SHP77 treated with DMSO at 0.1 percent for 48 hours (cell line): ENCODE measurements around the gene GABBR2.
A peak's percentile ranks its signal among the peaks of the same experiment; 100 is the strongest.
"Not testable (repeated sequence)": the region's sequence is repeated elsewhere in the genome, so short reads cannot be mapped to it uniquely, and the experiment has no call there.

Source experiments
- DNase-seq: peaks from one replicate; lab custom pipeline; 2025; lab: John Stamatoyannopoulos, UW

Gene GABBR2

DNA sequence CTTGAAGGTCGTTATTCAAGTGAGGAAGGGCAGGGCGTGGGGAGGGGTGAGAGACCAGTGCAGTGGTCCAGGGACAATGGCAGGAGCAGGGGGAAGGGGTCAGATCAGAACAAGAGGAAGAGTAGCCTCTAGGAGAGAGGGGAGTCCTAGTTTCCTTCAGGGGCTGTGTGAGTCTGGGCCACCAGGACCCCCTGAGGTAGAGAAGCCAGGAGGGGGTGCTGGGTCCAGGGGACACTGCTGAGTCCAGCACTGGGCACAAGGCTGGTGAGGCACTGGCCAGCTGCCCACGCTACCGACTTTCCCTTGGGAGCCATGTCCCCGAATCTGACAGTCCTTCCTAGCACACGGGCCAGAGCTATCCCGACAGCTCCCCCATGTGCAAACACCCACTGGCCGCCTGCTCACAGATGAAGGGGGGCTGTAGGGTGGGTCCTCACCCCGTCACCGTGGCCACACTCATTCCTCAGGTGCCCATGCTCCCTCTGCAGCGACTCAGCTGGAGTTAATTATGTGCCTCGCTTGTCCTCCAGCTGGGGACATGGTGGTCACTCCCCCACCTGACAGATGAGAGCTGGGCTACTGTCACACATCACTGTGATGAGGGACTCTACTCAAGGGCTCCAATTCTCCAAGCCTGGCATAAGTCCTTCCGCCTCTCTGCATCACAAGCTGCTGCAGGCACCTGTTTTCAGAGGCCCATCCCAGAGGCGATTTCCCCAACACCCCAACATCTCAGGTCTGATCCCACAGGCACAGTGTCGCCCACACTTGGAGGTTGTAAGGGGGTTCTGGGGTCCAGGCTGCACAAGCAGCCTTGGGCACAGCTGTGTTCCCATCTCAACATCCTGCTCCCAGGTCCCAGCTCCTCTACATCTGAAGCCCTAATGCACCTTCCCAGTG is 115.1 kb downstream of the GABBR2 start:
- no peak for DNase-seq

DNA sequence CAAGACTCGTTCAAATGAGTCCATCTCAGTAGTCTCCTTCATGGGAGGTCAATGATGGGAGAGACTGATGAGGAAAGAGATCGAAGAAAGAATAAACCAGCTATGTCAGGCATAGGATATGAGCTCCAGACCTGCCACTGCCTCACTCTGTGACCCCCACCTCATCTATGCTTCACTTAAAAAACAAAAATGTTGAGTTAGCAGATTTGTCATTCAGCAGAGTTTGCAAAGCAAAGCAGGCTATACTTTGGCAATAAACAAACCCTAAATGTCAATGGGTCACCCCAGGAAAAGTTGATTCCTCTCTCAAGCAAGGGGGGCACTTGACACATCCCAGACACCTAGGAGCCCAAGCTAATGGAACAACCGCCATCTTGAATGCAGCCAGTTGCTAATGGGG is 117.0 kb downstream of the GABBR2 start:
- no peak for DNase-seq

DNA sequence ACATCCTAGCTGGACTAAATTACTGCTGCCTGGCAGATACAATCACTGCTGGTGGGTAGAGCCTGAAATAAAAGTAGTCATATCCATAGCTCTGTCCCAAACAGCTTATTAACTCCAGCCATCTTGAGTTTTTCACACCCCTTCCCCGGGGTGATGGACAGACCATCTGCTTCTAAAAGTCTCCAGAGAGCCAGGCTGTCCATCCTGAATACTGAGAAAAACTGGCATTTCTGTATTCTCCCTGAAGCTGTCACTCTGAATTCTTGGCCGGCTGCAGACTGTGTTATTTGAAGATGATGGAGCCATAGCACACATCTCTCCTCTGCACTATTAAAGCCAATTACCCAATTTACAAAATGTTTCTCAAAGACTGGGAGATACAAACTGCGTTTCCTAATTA is 118.6 kb downstream of the GABBR2 start:
- DNase-seq: no peak

DNA sequence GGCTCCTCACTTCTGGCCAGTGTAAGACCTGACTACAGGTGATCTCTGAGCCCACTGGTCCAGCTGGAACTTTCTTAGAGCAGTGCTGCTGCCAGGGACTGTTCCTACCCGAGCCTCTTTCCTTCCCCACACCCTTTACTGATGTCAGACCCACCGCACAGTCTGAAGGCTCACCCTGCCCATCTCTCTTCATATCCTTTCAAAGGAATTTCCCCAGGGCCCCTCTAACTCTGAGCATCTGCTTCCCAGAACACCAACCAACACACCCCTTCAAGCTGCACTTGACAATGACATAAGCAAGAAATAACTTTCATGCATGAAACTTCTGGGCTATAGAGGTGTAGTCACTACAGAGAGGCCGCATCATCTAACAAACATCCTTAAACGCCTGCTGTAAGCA is 119.6 kb downstream of the GABBR2 start:
- no peak for DNase-seq

DNA sequence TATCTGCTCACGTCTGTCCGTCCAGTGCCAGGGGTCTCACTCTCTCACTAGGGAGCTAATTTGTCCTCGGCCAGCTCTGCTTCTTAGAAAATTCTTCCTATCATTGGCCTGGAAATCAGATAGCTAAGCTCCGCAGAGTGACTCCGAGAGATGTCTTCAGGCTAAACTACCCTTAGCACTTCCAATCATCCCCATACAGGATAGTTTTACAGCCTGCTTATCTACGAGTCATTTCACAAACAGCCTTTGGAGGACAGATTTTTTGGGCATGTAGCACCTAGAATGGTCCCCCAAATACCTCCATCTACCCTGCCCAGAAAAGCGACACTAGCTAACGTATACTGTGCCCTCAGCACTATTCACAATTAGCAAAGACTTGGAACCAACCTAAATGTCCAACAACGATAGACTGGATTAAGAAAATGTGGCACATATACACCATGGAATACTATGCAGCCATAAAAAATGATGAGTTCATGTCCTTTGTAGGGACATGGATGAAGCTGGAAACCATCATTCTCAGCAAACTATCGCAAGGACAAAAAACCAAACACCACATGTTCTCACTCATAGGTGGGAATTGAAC is 123.8 kb downstream of the GABBR2 start:
- DNase-seq: not testable (repeated sequence)

DNA sequence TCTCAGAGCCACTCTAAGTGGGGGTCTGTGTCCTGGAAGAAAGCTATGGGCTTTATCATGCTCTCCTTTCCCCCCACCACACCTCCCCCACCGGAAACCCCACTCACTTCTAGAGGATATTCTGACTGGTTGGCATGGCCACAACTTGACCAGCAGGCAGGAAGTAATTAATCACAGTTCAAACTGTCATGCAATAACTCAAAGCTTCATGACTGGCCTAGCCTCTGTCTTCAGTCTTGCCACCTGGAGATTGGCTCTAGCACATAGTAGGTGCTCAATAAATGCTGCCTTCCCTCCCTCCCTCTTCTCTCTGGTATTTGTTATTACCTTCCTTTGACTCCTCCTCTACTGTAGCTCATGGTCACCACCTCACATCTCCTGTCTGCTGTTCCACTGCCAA is 124.7 kb downstream of the GABBR2 start:
- no peak for DNase-seq

DNA sequence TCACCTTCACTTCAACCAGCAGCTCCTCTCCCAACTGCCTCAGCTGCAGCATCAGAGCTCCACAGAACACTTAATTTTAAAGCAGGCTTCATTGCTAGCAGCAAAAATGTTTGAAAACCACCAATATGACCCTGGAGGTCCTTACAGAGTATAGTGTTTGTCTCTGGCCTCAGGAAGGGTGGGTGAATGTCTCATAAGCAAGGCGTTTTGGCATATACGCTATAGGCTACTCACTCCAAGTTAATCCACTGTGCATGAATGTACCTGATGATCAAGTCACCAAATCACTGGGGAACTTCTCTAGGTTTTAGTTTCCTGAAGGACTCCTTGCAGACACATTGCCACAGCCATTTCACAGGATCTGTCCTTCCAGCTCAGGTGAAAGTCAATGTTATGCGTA is 125.3 kb downstream of the GABBR2 start:
- no peak for DNase-seq

DNA sequence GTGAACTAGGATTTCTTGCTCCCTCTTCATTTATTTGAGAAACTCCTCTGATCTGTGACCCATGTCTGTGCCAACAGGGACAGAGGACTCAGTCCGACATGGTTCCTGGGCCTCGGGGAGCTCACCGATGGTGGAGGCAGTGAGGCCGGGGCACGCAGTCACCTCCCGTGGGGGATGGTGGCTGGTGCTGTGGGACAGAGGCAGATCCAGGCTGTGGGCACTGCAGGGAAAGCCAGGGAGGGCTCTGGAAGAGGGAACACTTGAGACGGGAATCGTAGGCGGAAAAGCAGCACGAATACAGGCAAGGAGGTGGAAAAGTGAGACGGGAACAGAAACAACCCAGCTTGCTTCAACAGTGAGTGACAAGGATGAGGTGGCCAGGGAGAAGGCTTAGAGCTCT is 127.8 kb downstream of the GABBR2 start:
- no peak for DNase-seq

DNA sequence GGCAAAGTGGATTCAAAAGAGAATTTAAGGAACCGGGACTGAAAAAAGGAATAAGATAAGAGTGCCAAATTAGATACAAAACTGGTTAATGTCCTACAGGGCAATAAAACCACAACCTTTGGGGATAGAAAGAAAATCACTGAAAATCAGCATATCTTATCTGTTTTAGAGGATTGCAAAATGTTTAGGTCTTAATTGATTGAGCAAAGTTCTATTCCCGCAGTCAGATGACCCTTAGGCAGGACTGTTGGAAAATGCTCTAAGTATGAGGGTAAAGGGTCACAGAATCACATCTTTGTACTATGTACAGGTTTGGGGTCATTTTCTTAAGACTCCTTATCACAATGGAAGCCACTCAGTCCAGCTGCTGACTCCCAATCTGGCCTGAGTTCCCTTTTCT is 129.0 kb downstream of the GABBR2 start:
- DNase-seq: no peak

DNA sequence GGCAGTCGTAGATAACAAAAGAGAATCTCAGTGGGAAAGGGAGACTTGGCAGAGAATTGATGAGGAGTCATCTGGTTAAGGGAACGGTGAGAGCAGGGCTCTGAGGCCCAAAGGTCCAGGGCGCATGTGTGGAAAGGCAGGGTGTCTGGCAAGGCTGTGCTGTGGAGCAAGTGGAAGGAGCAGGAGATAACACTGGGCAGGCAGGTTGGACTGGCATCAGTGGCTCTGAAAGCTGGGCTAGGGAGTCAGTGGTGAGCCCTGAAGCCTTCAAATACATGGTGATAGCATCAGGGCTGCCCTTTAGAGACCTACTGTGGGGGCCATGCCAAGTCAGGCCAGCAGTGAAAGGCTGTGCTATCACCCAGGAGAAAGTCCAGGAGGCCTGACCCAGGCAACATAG is 131.3 kb downstream of the GABBR2 start:
- DNase-seq: no peak

DNA sequence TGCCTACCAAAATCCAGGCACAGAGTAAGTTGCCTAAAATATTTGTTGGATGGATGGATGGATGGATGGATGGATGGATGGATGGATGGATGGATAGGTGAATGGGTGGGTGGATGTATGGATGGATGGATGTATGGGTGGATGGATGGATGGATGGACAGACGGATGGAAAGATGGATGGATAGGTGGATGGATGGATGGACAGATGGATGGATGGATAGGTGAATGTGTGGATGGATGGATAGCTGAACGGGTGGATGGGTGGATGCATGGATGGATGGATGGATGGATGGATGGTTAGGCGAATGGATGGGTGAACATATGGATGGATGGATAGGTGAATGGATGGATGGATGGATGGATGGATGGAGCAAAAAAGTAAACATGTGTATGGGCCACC is 131.9 kb downstream of the GABBR2 start:
- DNase-seq: no peak

DNA sequence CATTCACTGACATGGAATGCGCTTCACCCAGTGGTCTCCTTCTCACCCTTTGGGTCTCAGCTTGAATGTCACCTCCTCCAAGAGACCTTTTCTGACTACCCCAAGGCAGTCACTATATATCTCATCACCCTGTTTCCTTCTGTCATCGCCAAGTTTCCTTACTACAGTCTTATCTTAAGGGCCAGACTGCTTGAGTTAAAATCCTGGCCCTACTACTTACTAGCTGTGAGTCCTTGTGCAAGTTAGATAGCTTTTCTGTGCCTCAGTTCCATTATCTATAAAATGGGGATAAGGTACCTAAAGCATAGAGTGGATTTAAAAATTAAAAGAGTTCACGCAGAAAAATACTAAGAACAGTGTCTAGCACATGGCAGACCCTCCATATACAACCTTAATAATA is 132.4 kb downstream of the GABBR2 start:
- no peak for DNase-seq

DNA sequence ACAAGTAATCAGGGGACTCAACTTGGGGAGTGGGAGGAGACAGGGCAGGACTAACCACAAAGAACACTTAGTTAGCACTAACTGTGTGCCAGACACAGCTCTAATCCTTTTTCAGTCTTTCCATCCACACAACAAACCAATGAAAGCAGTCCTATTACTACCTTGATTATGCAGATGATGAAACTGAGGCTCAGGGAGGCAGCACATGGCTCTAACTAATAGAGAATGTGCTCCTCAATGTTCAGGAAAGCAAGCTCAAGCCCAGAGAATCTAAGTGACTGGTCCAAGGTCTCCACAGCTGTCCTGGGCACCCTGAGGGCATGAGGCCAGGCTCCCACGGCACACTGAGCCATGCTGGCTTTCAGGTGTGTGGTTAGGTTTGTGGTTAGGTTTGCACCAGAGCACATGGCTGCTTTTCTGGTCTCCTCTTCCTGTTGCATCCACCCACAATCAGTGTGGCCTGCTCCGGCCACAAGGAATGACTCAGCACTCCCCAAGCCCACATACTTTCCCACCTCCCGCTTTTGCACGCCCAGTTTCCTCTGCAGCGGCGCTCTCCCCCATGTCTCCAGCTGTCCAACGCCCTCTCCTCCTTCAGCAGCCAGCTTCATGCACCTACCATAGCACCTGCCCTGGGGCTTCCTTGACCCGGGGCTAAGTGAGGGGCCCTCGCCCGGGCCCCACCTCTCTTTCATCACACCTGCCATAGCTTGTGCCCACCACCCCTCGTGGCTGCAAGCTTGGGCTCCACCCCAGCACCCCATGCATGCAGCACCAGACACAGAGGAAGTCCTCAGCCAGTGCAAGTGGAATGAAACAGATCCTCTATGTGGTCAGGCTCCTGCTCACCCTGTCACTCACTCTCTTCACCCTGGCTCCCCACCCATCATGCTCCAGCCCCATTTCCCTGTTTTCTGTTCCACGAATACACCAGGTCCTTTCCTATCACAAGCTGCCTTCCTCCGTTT is 133.1 kb downstream of the GABBR2 start:
- DNase-seq: no peak

DNA sequence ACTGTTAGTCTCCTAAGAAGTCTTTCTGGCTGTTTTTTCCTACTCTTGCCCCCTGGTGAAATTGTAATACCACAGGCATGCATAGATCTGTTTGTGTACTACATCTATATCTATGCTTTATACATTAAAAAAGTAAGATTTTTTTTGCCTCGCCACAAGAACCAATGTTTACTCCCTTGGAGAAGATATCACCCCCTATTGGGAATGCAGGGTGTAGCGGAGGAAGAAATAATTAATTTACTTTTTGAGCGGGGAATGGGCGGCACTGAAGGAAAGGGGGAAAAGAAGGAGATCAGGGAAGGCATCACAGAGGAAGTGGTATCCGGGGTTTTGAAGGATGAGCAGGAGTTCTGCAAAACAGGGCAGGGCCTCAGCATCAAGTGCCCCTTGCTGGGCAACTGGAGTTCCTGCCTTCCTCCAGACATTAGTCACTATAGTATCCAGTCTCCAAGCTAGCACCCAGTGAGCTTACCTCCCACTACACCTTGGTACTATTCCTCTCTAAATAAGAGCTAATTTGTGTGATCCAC is 134.9 kb downstream of the GABBR2 start:
- DNase-seq: no peak

DNA sequence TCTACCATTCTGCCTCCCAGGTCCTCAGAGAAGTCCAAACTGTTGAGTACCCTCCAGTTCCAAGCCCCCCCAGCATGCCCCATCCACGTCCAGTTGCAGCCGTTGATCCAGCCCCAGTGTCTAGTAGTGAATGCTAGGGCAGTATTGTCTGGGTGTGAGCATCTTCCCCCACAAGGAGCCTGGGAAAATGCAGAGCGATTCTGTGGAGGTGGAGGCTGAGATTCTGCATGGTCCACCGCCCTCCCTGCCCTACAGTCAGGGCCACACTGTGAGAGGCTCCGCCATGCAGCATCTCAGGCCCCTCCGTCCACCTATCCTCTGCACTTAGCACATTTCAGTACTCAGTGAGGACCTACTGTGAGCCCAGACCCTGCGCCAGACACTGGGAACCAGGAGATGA is 135.9 kb downstream of the GABBR2 start:
- DNase-seq: no peak

DNA sequence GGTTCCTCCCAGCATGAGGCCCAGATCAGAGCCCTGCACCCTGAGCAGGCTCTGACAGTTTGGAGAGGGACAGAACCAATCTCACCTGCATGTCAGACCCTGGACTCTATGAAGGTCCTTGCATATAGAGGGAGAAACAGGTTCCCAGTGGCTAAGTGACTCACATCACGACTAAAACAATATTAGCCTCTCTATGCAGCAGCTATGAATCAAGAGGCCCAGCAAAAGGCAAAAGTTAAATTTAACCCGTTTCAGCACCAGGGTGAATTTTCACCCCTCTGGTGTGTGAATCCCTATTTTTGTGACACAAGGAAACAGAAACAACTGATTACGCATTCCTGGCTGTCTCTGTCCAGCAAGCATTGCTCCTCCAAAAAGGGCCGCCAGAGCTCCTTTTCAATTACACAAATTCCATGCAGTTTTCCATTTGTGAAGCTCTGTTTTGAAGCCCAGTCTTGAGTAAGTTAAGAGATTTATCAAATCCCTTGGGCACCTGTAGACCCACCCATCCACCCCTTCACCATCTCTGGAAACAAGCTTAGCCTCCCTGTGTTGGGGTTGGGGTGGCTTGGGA is 136.6 kb downstream of the GABBR2 start:
- DNase-seq: no peak

DNA sequence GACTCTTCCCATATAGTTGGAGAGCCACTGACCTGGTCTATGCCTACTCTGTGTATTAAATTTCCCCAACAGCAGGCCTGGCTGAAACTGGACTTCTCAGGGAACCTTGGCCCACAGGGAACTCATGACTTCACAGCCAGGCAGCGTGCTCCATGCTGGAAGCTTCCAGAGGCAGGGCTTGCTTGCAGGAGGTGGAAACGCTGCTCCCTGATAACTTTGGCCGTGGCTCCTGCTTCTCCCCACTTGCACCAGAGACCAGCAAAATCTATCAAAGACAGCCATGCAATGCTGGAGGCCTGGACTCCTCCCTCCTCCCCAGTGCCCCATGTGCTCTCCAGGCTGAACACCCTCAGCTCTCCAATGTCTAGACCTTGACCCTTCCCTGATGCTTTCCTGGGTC is 137.1 kb downstream of the GABBR2 start:
- no peak for DNase-seq

DNA sequence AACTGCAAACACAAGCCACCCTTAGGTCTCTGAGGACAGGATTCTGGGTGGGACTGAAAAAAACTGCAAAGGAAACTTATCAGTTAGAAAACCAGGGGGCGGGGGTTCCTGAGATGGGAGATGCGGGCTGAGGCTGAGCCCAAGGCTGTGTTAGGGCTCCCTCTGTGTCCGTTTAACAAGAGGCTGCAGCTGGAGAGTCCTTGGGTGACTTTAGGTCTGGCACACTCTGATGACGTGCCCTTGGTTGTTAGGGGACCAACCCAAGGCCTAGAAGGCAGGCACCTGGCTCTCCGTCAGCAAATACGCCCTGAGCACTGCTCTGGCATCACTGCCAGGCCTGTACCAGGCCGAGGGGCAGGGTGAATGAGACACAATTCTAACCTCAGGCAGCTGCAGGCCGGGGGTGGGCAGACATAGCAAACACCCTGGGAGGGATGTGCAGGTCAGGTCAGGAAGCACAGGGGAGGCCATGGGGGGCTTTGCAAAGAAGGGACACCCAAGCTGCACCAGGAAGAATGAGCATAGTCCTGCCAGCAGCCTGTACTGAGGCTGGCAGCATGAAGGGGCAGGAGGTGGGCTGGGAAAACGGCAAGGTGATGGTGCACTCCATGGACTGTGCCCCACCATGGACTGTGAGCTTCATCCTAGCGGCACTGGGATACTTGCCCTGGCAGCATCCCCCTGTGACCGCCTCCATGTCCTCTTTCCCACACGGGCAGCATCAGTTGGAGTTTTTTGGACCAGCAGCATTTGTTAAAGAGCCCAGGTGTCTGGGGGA is 137.9 kb downstream of the GABBR2 start:
- DNase-seq: peak; percentile 19

DNA sequence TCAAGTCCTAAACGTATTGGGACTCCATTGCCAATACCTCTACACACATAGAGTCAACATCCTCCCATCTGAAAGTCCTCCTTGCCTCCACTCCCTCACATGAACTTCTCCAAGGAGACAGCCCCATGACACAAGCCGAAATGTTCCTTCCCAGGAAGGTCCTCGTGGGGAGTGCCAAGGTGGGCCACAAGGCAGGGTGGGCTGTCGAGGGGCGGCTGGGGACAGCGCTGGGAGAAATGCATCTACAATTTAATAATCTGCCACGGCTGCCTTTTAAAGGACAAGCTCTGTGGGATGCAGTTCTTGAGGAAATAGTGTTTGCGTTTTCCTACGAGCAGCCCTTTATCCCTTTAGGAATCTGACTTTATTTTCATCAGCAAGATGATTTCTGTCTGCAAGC is 138.7 kb downstream of the GABBR2 start:
- DNase-seq: no peak

DNA sequence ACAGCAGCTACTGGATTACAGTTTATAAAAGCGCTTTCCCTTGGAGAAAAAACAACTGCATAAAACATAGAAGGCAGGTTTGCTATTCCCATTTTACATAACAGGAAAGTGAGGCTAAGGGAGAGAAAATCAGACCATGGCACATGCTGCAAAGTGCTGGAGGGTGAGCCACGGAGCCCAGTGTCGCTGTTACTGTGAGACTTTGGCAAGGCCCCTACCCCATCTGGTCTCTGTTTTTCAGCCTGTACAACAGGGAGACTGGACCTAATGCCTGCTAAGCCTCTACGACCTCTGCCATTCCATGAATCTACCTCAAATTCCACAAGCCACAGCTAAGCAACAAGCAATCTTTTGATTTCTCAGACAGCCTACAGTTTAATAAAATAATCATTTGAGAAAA is 139.2 kb downstream of the GABBR2 start:
- no peak for DNase-seq

DNA sequence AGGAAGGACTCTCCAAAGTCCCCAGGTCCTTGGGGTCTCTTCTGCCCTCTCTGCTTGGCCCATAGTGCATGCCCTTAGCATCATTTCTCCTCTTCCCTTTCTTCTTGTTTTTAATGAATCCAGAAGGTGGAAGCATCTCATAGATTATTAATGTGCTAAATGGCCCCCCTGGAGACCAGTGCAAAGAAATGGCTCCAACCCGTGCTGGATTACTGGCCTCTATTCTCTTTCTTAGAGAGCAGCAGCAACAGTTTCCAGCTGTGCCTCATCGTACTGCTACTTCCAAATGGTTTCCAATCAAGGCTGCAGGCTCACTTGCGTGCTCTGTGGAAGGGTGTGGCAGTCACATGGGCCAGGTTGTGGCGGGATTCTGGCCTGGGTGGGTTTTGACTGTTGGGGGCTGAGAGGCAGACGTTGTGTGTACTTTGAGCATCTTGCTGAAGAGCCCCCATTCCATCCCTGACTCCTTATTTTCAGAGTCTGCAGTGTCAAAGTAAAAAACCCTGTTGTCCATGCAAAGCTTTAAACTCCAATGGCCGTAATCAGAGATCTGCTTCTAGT is 139.7 kb downstream of the GABBR2 start:
- DNase-seq: no peak
